ENCODE results near the gene MUS81.
"Not testable (repeated sequence)": the region's sequence is repeated elsewhere in the genome, so short reads cannot be mapped to it uniquely, and the experiment has no call there.

MUS81 gene

GRCh38 chr11:65873318-65874156 lies 13.3 kb downstream of the MUS81 start:
- DNase-seq (ENCODE audit: low read depth), result peak; percentile 93

DNA sequence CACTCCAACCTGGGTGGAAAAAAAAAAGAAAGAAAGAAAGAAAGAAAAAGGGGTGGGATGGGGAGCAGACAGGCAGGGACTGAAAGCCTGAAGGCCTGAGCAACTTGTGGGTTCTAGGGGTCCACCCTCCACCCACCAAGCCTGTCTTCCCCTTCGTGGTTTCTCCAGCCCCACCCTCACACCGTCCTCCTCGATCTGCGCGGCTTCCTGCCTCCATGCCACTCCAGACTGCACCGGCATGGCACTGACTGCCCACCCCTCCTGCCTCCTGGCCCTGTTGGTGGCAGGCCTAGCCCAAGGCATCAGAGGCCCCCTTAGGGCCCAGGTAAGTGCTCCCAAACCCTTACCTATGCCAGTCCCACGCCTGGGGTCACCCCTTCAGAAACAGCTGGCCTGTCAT lies 19.4 kb downstream of the MUS81 start, which contains the start of gene CTSW:
Gene CTSW (plus strand): TSS at position 221 of the 400 bp plus-strand sequence. CDS start 18 bp downstream, at position 239.
- DNase-seq (ENCODE audit: low read depth), result no peak

DNA sequence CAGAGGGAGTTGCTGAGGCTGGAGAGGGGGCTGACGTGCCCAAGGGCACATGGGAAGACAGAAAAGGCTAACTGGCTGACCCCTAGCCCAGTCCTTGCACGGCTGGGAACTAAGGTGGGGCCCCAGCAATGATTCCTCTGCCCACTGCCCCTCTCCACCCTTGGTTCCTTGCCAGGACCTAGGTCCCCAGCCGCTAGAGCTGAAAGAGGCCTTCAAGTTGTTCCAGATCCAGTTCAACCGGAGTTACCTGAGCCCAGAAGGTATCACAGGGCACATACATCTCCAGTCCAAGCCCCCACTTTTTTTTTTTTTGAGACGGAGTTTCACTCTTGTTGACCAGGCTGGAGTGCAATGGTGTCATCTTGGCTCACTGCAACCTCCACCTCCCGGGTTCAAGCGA lies 19.8 kb downstream of the MUS81 start:
- no peak for DNase-seq (ENCODE audit: low read depth)

DNA sequence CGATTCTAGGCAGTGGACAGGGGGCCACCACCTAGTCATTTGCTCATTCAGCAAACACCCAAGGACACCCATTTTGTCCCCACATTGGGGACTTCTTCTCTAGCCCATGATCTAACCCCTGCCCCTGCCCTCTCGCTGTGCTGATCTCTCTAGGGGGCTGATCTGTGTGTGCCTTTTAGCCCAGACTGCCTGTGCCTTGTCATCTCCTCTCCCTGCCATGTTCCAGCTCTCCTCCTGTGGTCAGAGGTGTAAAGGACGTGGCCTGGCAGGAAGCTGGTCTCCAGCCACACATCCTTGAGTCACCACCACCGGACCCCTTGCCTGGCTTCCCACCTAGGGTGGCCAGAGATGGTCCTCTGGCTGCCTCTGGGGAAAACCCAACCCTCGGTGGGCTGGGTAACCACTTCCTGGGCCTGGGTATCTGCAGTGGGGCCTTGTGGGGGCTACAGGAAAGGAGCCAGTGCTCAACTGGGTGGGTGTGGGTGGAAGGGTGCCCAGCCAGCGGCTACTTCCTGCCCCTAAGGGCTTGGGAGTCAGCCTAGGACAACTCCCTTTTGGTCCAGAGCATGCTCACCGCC lies 20.7 kb downstream of the MUS81 start:
- DNase-seq (ENCODE audit: low read depth), result no peak

- DNase-seq (ENCODE audit: low read depth), result no peak
These were observed 22.2 kb downstream of the MUS81 start for GRCh38 chr11:65882120-65883057.

- DNase-seq (ENCODE audit: low read depth), result no peak
These were observed 23.0 kb downstream of the MUS81 start for GRCh38 chr11:65883058-65883761.

- no peak for DNase-seq (ENCODE audit: low read depth)
These were observed 23.8 kb downstream of the MUS81 start for GRCh38 chr11:65883786-65884715.

GRCh38 chr11:65884716-65885092 lies 24.5 kb downstream of the MUS81 start:
- DNase-seq (ENCODE audit: low read depth), result peak; percentile 62

DNA sequence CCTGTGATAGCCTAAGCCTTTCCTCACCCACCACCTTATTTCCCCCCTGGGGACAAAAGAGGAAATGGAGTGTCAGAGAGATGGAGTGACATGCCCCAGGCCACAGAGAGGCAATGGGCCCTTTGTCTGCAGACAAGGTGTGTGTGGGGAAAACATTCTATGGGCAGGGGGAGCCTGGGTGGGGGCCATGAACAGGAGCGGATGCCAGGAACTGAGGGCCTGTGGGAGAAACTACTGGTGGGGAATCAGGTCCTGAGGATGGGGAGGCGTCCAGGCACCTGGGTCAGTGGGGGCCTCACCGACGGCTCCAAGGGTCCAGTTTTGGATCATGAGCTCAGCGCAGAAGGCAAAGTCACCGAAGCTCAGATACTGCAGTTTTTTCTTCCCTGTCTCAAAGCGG lies 25.0 kb downstream of the MUS81 start:
- DNase-seq (ENCODE audit: low read depth), result no peak

GRCh38 chr11:65885808-65886536 lies 25.7 kb downstream of the MUS81 start:
- no peak for DNase-seq (ENCODE audit: low read depth)

DNA sequence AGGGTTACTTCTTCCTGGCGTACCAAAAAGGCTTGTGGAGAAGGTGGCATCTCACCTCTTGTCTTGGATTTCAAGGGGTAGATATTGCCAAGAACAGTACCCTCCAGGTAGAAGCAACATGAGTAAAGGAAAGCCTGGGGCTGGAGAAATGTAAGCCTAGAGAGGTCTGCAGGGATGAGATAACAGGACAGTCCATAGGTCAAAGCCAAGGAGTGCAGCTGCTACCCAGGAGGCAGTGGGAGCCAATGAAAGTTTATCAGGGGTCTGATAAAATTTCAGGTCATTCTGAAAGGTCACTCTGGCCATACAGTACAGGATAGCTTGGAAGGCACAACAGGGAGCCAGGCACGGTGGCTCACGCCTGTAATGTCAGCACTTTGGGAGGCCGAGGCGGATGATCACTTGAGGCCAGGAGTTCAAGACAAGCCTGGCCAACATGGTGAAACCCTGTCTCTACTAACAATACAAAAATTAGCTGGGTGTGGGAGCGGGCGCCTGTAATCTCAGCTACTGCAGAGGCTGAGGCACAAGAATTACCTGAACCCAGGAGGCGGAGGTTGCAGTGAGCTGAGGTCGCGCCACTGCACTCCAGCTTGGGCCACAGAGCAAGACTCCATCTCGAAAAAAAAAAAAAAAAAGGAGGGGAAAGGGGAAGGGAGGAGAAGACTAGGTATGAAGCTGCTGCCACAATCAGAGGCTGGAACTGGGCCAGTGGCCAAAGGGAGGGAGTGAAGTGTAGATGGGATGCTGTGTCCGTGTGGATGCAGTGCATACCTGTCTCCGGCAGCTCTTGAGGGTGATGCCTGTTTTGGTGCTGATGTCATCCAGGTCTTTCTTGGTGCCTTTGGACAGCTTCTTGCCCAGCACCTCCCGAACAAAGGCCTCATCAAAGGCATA lies 26.8 kb downstream of the MUS81 start:
- no peak for DNase-seq (ENCODE audit: low read depth)

GRCh38 chr11:65887723-65888162 lies 27.5 kb downstream of the MUS81 start:
- no peak for DNase-seq (ENCODE audit: low read depth)

DNA sequence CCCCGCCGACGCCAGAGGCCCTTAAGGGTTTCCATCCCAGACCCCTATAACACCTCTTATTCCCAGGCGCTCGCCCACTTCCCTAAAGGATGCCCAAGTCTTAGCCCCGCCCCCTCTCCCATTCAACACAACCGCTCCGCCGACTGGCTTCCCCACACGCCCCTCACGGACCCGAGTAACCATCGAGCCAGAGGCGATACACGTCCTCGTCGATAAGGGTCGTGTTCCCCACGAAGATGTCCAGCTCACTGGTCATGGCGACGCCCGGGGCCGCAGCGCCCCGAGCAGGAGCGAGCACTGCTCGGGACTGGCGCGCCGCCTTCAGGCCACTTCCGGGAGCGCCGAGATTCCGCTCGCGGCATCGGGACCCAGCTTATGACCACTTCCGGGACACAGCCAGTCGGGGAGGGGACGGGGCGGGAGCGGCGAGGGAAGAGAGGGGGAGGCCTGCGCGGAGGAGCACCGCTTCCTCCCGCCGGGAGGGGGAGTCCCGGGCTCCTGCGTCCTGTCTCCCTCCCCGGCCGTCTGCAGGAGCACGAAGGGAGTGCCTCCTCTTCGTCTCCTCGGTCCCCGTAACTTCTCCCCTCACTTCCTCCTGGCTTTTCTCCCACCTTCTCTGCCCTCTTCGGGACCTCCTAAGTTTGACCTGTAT lies 28.1 kb downstream of the MUS81 start, which contains the start of gene FIBP:
Gene FIBP (minus strand): TSS at position 309 of the 652 bp plus-strand sequence. CDS start 53 bp downstream, at position 256.
- peak; percentile 96 for DNase-seq (ENCODE audit: low read depth)

GRCh38 chr11:65890324-65891218 lies 30.3 kb downstream of the MUS81 start, which contains the start of gene CCDC85B:
Gene CCDC85B (plus strand): TSS chr11:65890673. CDS start chr11:65890784, 111 bp downstream.
- peak; percentile 96 for DNase-seq (ENCODE audit: low read depth)

GRCh38 chr11:65891219-65892136 lies 31.2 kb downstream of the MUS81 start:
- DNase-seq (ENCODE audit: low read depth), result no peak

- not testable (repeated sequence) for DNase-seq (ENCODE audit: low read depth)
These were observed 31.9 kb downstream of the MUS81 start for GRCh38 chr11:65892137-65892540.

Measured in T-helper 22 cell (primary cell).